Retinal pigment epithelial cell (primary cell): ENCODE measurements around the gene GABRG3.

Source experiments
- DNase-seq: peaks from one replicate; pipeline ENCODE4 v3.0.0-alpha.2; 2010; ENCODE audit warnings: low read depth
- H3K4me3 ChIP-seq: 2 replicates; pipeline ENCODE4 v1.5.1; 2011; ENCODE audit warnings: mild to moderate bottlenecking, low read length, control low read depth, moderate library complexity
- TF ChIP-seq, protein P1 (sequence below): conservative IDR thresholded peaks from 2 replicates; pipeline ENCODE4 v1.5.1; 2011; ENCODE audit warnings: low read depth, low read length, control low read depth, inconsistent platforms

Gene GABRG3

GRCh38 chr15:27066446-27066845 is 95.5 kb downstream of the GABRG3 start:
- H3K4me3 ChIP-seq, result no peak overlapping the region
- DNase-seq, result no peak
- TF ChIP-seq, protein P1, sequence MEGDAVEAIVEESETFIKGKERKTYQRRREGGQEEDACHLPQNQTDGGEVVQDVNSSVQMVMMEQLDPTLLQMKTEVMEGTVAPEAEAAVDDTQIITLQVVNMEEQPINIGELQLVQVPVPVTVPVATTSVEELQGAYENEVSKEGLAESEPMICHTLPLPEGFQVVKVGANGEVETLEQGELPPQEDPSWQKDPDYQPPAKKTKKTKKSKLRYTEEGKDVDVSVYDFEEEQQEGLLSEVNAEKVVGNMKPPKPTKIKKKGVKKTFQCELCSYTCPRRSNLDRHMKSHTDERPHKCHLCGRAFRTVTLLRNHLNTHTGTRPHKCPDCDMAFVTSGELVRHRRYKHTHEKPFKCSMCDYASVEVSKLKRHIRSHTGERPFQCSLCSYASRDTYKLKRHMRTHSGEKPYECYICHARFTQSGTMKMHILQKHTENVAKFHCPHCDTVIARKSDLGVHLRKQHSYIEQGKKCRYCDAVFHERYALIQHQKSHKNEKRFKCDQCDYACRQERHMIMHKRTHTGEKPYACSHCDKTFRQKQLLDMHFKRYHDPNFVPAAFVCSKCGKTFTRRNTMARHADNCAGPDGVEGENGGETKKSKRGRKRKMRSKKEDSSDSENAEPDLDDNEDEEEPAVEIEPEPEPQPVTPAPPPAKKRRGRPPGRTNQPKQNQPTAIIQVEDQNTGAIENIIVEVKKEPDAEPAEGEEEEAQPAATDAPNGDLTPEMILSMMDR, result no peak

GRCh38 chr15:27067175-27067574 is 96.2 kb downstream of the GABRG3 start:
- no peak for DNase-seq
- no peak overlapping the region for H3K4me3 ChIP-seq
- TF ChIP-seq, protein P1, result no peak

DNA sequence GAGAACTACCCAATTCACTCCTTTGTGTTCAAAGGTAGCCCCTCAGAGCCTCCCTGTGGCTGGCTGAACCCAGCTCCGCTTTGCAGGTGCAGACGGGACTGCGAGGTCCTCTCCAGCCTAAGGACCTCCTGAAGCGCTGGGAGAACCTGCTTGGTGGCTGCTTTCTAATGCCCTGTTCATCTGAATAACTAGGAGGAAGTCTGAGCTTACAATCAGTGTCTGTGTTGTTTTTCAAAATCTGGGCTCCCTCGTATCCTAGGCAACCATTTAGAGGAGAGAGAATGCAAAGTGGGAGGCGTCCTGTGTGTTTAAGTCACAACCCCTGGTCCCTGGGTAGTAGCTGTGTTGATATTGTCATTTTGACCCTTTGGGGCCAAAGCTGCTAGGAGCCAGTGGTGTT is 99.9 kb downstream of the GABRG3 start:
- no peak overlapping the region for H3K4me3 ChIP-seq
- TF ChIP-seq, protein P1, result no peak
- DNase-seq, result no peak

GRCh38 chr15:27074179-27074578 is 103.2 kb downstream of the GABRG3 start:
- TF ChIP-seq, protein P1, result no peak
- no peak overlapping the region for H3K4me3 ChIP-seq
- DNase-seq, result no peak

- TF ChIP-seq, protein P1, result no peak
- DNase-seq, result no peak
- H3K4me3 ChIP-seq, result no peak overlapping the region
These were observed 106.8 kb downstream of the GABRG3 start for GRCh38 chr15:27077790-27078189.

DNA sequence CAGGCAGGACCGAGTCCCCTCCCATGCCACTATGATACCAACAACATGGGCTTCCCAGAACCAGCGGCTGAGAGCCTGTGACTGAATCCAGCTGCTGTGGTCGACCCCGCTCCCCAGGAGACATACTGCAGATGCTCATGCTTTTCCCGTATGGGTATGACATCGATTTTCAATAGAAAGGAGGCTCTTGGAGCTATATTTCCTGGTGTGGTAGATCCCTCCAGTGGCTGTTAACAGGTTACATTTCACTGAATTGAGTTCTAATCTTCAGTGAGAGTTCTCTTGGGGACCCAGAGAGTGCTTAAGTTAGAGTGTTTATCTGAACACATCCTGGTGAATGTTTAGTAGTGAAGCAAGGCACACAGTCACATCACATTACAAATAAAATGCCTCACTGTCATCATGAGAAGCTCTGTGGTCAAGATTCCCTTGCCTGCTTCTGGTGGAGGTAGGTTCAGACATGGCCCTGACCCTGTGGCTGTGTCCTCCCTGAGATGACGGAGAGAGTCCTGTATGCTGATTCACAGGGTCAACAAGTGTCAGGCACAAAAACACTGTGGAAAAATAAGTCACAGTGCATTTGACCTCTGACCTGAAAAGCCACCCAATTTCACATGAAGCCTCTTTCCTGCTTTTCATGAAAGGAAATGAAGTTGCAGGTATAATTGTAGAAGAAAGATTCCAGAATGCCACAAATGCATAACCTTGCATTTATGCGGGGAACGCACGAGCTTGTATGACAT is 110.9 kb downstream of the GABRG3 start:
- no peak for DNase-seq
- no peak overlapping the region for H3K4me3 ChIP-seq
- TF ChIP-seq, protein P1, result no peak

DNA sequence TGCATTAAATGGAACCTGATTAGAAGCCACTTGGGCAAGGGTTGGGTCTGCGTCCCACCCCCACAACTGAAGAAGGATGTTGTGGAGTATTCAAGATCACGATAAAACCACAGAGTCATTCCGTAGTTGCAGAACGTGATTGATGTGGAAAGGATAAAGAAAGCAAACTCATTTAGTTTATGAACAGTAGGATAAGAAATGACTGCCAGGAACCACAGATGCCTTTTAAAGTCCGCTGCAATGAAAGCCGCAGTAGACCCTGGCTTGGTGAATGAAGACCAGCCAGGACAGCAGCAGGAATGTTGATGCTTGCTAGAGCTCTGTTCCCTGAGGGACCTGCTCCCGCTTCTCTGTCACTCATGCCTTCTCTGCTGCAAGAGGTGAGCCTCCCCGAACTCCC is 111.5 kb downstream of the GABRG3 start:
- H3K4me3 ChIP-seq, result no peak overlapping the region
- TF ChIP-seq, protein P1, result no peak
- no peak for DNase-seq
